ENCODE measurements around the gene MS4A4E. TPM values are rescaled to one million over a fixed set of nuclear protein-coding genes. Genes with fewer than 3 reads are reported as not detected.
"Not testable (repeated sequence)": the region's sequence is repeated elsewhere in the genome, so short reads cannot be mapped to it uniquely, and the experiment has no call there.

MS4A4E gene
- total and polyA plus RNA-seq, 2 donors = 0.24 to 1.9 TPM

GRCh38 chr11:60158636-60159035 is 84.3 kb downstream of the MS4A4E start:
- no peak overlapping the region for H3K27ac ChIP-seq (ENCODE audit: low read depth in 1 of 2, low read length in 1 of 2)
- H3K9me3 ChIP-seq (ENCODE audit: control insufficient read depth in 2 of 2, insufficient read depth in 1 of 2, low read length in 1 of 2) = no peaks in the 10 kb centered on the region
- DNase-seq (ENCODE audit: low read depth in 6 of 9, low spot score in 9 of 9) = no peak
- H3K36me3 ChIP-seq (ENCODE audit: control insufficient read depth in 2 of 2, insufficient read depth in 2 of 2, low read length in 1 of 2) = no peaks in the 10 kb centered on the region
- no peaks in the 10 kb centered on the region for H3K27me3 ChIP-seq (ENCODE audit: control insufficient read depth in 2 of 2, insufficient read depth in 1 of 2, low read length in 1 of 2)
- 63% methylated on average over 3 of the region's 3 CpGs for WGBS
- no peak overlapping the region for H3K4me3 ChIP-seq (ENCODE audit: low read length in 2 of 2)
- no peaks in the 10 kb centered on the region for H3K4me1 ChIP-seq (ENCODE audit: control insufficient read depth in 2 of 2, insufficient read depth in 2 of 2, low read length in 2 of 2)

GRCh38 chr11:60155931-60156330 is 87.0 kb downstream of the MS4A4E start:
- 50% methylated on average over 3 of the region's 3 CpGs for WGBS
- H3K4me3 ChIP-seq (ENCODE audit: low read length in 2 of 2) = no peak overlapping the region
- no peaks in the 10 kb centered on the region for H3K9me3 ChIP-seq (ENCODE audit: control insufficient read depth in 2 of 2, insufficient read depth in 1 of 2, low read length in 1 of 2)
- H3K27me3 ChIP-seq (ENCODE audit: control insufficient read depth in 2 of 2, insufficient read depth in 1 of 2, low read length in 1 of 2) = no peaks in the 10 kb centered on the region
- no peak overlapping the region for H3K27ac ChIP-seq (ENCODE audit: low read depth in 1 of 2, low read length in 1 of 2)
- DNase-seq (ENCODE audit: low read depth in 6 of 9, low spot score in 9 of 9) = no peak
- H3K36me3 ChIP-seq (ENCODE audit: control insufficient read depth in 2 of 2, insufficient read depth in 2 of 2, low read length in 1 of 2) = no peaks in the 10 kb centered on the region
- no peaks in the 10 kb centered on the region for H3K4me1 ChIP-seq (ENCODE audit: control insufficient read depth in 2 of 2, insufficient read depth in 2 of 2, low read length in 2 of 2)

DNA sequence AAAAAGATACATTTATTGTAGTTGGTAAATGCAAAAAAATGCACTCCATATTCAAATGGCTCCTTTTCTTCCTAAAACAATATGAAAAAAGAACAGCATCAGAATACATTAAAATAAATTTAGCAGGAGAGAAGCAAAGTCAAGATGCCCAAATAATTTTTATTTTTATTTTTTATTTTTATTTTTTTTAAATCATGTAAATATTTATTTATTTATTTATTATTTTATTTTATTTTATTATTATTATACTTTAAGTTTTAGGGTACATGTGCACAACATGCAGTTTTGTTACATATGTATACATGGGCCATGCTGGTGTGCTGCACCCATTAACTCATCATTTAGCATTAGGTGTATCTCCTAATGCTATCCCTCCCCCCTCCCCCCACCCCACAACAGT is 90.2 kb downstream of the MS4A4E start:
- not testable (repeated sequence) for H3K4me3 ChIP-seq (ENCODE audit: low read length in 2 of 2); H3K9me3 ChIP-seq (ENCODE audit: control insufficient read depth in 2 of 2, insufficient read depth in 1 of 2, low read length in 1 of 2); H3K27ac ChIP-seq (ENCODE audit: low read depth in 1 of 2, low read length in 1 of 2); H3K27me3 ChIP-seq (ENCODE audit: control insufficient read depth in 2 of 2, insufficient read depth in 1 of 2, low read length in 1 of 2); H3K4me1 ChIP-seq (ENCODE audit: control insufficient read depth in 2 of 2, insufficient read depth in 2 of 2, low read length in 2 of 2); DNase-seq (ENCODE audit: low read depth in 6 of 9, low spot score in 9 of 9); H3K36me3 ChIP-seq (ENCODE audit: control insufficient read depth in 2 of 2, insufficient read depth in 2 of 2, low read length in 1 of 2)

DNA sequence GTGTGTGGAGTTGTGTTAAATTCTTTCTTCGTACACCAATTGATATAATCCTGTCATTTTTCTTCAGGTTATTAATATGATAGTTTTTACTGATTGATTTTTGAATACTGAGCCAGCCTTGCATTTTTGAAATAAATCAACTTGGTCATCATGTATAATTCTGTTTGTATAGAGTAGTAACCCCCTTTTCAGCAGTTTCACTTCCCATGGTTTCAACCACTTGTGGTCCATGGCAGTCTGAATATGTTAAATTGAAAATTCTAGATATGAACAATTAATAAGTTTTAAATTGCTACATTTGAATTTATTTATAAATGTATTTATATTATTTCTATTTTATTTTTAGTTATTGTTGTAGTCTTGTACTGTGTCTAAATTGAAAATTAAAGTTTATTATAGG is 92.7 kb downstream of the MS4A4E start:
- no peaks in the 10 kb centered on the region for H3K9me3 ChIP-seq (ENCODE audit: control insufficient read depth in 2 of 2, insufficient read depth in 1 of 2, low read length in 1 of 2)
- H3K4me3 ChIP-seq (ENCODE audit: low read length in 2 of 2) = no peak overlapping the region
- H3K36me3 ChIP-seq (ENCODE audit: control insufficient read depth in 2 of 2, insufficient read depth in 2 of 2, low read length in 1 of 2) = no peaks in the 10 kb centered on the region
- DNase-seq (ENCODE audit: low read depth in 6 of 9, low spot score in 9 of 9) = no peak
- no peaks in the 10 kb centered on the region for H3K4me1 ChIP-seq (ENCODE audit: control insufficient read depth in 2 of 2, insufficient read depth in 2 of 2, low read length in 2 of 2)
- no peak overlapping the region for H3K27ac ChIP-seq (ENCODE audit: low read depth in 1 of 2, low read length in 1 of 2)
- 99% methylated on average over 1 of the region's 1 CpG for WGBS
- no peaks in the 10 kb centered on the region for H3K27me3 ChIP-seq (ENCODE audit: control insufficient read depth in 2 of 2, insufficient read depth in 1 of 2, low read length in 1 of 2)

Other genes with a start within 250 kb of the MS4A4E start
- not detected for gene OOSP4B, start 226.0 kb downstream of the MS4A4E start, total RNA-seq
- 0.07 TPM for gene OOSP4B, start 226.0 kb downstream of the MS4A4E start, polyA plus RNA-seq
- gene OOSP2, start 202.7 kb downstream of the MS4A4E start, total RNA-seq = not detected
- 0.14 TPM for gene OOSP2, start 202.7 kb downstream of the MS4A4E start, polyA plus RNA-seq
- gene MS4A3, start 186.5 kb downstream of the MS4A4E start, total RNA-seq = 7.8 TPM
- 2.2 TPM for gene MS4A3, start 186.5 kb downstream of the MS4A4E start, polyA plus RNA-seq
- gene MS4A2, start 154.5 kb downstream of the MS4A4E start, total RNA-seq = 0.42 TPM
- 0.05 TPM for gene MS4A2, start 154.5 kb downstream of the MS4A4E start, polyA plus RNA-seq
- gene MS4A6A, start 60.1 kb downstream of the MS4A4E start, total RNA-seq = 102 TPM
- gene MS4A6A, start 60.1 kb downstream of the MS4A4E start, polyA plus RNA-seq = 174 TPM
- gene MS4A4A, start 37.5 kb upstream of the MS4A4E start, total RNA-seq = 14.1 TPM
- gene MS4A4A, start 37.5 kb upstream of the MS4A4E start, polyA plus RNA-seq = 55.6 TPM
- gene MS4A6E, start 84.1 kb upstream of the MS4A4E start, total RNA-seq = 0.57 TPM
- gene MS4A6E, start 84.1 kb upstream of the MS4A4E start, polyA plus RNA-seq = 2.5 TPM
- 13.4 TPM for gene MS4A7, start 135.4 kb upstream of the MS4A4E start, total RNA-seq
- 21.8 TPM for gene MS4A7, start 135.4 kb upstream of the MS4A4E start, polyA plus RNA-seq
- gene MS4A14, start 153.3 kb upstream of the MS4A4E start, total RNA-seq = 0.42 TPM
- gene MS4A14, start 153.3 kb upstream of the MS4A4E start, polyA plus RNA-seq = 1.1 TPM
- gene MS4A5, start 186.4 kb upstream of the MS4A4E start, total RNA-seq = not detected
- gene MS4A5, start 186.4 kb upstream of the MS4A4E start, polyA plus RNA-seq = 0.05 TPM
- 27.5 TPM for gene MS4A1, start 212.7 kb upstream of the MS4A4E start, total RNA-seq
- 98.4 TPM for gene MS4A1, start 212.7 kb upstream of the MS4A4E start, polyA plus RNA-seq
- gene MS4A12, start 249.6 kb upstream of the MS4A4E start, total RNA-seq = 0.05 TPM
- 0.39 TPM for gene MS4A12, start 249.6 kb upstream of the MS4A4E start, polyA plus RNA-seq